HepG2 (cell line): ENCODE data around the gene C10orf67. TPM values are rescaled to one million over a fixed set of nuclear protein-coding genes. Genes with fewer than 3 reads are reported as not detected.

Experiments used
- ATAC-seq: fragments of 200-7000 bp; cut with Tn5 transposase; 3 replicates; pipeline ENCODE4 v1.9.1; 2020; ENCODE audit warnings: mild to moderate bottlenecking, moderate library complexity
- BruUV-seq: library from RNA; stranded (reverse); fragments of 400-500 nt; replicated peaks from 2 replicates; lab custom pipeline; 2021; lab: Mats Ljungman, UMichigan
- CTCF ChIA-PET: fragments of 300-600 bp; formaldehyde crosslinking; extraction: SDS; loops from one replicate; lab custom pipeline; 2021; ENCODE audit warnings: low total read pairs, inconsistent platforms, low intra/inter-chr PET ratio; lab: Yijun Ruan, JAX
- POLR2A ChIA-PET: fragments of 350-600 bp; sonication (Branson Sonifier 250); formaldehyde crosslinking; loops from one replicate; lab custom pipeline; 2020; ENCODE audit warnings: antibody characterized with exemption, inconsistent platforms; lab: Yijun Ruan, JAX
- DNase-seq: peaks from one replicate; pipeline ENCODE4 v3.0.0-alpha.2; 2015; ENCODE audit warnings: low spot score
- FAIRE-seq: peaks from 3 replicates; lab custom pipeline; 2011; peaks lifted over from hg19 to GRCh38; lab: Jason Lieb, UNC
- H2AFZ ChIP-seq: one replicate; pipeline ENCODE4 v1.6.1; 2011; ENCODE audit warnings: low read length, inconsistent platforms
- H3K27ac ChIP-seq: fragments of 300-600 bp; 3 replicates; pipeline ENCODE4 v1.8.0; 2011; ENCODE audit warnings: mixed run types, mild to moderate bottlenecking, mixed read lengths, low read length, inconsistent platforms; ENCODE audit not compliant: insufficient read depth; ENCODE audit errors: extremely low read length
- H3K27me3 ChIP-seq, 2 experiments: fragments of 200-600 bp in 1 of 2; 2 replicates in 1 of 2; 3 replicates in 1 of 2; pipeline versions ENCODE4 v1.6.0 to v1.8.0; 2011; ENCODE audit warnings: low read length in 2 of 2, mild to moderate bottlenecking in 2 of 2, moderate library complexity in 2 of 2, inconsistent platforms in 1 of 2; ENCODE audit not compliant: insufficient read depth in 2 of 2, control insufficient read depth in 1 of 2
- H3K36me3 ChIP-seq, 2 experiments: fragments of 200-600 bp in 1 of 2; replicated peaks in 1 of 2; 2 replicates in 1 of 2; 3 replicates in 1 of 2; pipeline versions ENCODE4 v1.5.1 to v1.8.0; 2011; ENCODE audit warnings: low read length in 2 of 2, inconsistent platforms in 1 of 2; ENCODE audit not compliant: insufficient read depth in 2 of 2, control insufficient read depth in 1 of 2
- H3K4me1 ChIP-seq: 2 replicates; pipeline ENCODE4 v1.5.1; 2012; ENCODE audit warnings: low read length, inconsistent platforms; ENCODE audit not compliant: insufficient read depth
- H3K4me2 ChIP-seq: 2 replicates; pipeline ENCODE4 v1.6.0; 2011; ENCODE audit warnings: low read depth, low read length, inconsistent platforms
- H3K4me3 ChIP-seq, 3 experiments: fragments of 200-600 bp in 1 of 3; sonication (generic), shearing (Covaris generic) in 1 of 3; replicated peaks in 1 of 3; 2 replicates each; pipeline ENCODE4 v1.5.1; 2011 to 2016; ENCODE audit warnings: low read length in 3 of 3, inconsistent platforms in 2 of 3, low read depth in 2 of 3, mild to moderate bottlenecking in 2 of 3, control low read depth in 1 of 3, mixed read lengths in 1 of 3; ENCODE audit not compliant: insufficient read depth in 1 of 3
- H3K79me2 ChIP-seq: one replicate; pipeline ENCODE4 v1.6.1; 2011; ENCODE audit warnings: low read length, inconsistent platforms; ENCODE audit not compliant: insufficient read depth
- H3K9ac ChIP-seq: 2 replicates; pipeline ENCODE4 v1.6.0; 2011; ENCODE audit warnings: mild to moderate bottlenecking, low read depth, low read length, inconsistent platforms; ENCODE audit not compliant: insufficient read depth
- H3K9me3 ChIP-seq: 2 replicates; pipeline ENCODE4 v1.5.1; 2012; ENCODE audit warnings: mild to moderate bottlenecking, low read length
- H4K20me1 ChIP-seq: 2 replicates; pipeline ENCODE4 v1.6.0; 2011; ENCODE audit warnings: inconsistent platforms, mild to moderate bottlenecking, low read length, moderate library complexity; ENCODE audit not compliant: insufficient read depth
- GATAD1 ChIP-seq: IDR thresholded peaks from 2 replicates; pipeline ENCODE4 v1.6.1; 2016; ENCODE audit warnings: missing genetic modification reagents, missing compliant biosample characterization
- TAF15 ChIP-seq: fragments of 200-400 bp; formaldehyde crosslinking; IDR thresholded peaks from one replicate; pipeline ENCODE4 v1.6.1; 2018; ENCODE audit warnings: mild to moderate bottlenecking, low read depth, low read length; ENCODE audit not compliant: poor library complexity, severe bottlenecking
- ZBTB26 ChIP-seq: IDR thresholded peaks from 2 replicates; pipeline ENCODE4 v1.6.1; 2016; ENCODE audit warnings: missing compliant biosample characterization, missing genetic modification reagents, borderline replicate concordance
- ZNF251 ChIP-seq: sonication (generic); formaldehyde crosslinking; IDR thresholded peaks from 2 replicates; pipeline ENCODE4 v1.9.0; 2021; ENCODE audit warnings: mild to moderate bottlenecking, missing genetic modification reagents
- ZNF546 ChIP-seq: sonication (generic); formaldehyde crosslinking; conservative IDR thresholded peaks from 2 replicates; pipeline ENCODE4 v1.8.1; 2023; ENCODE audit warnings: mild to moderate bottlenecking, missing genetic modification reagents
- ZNF724P ChIP-seq: sonication (generic); formaldehyde crosslinking; IDR thresholded peaks from 2 replicates; pipeline ENCODE4 v1.8.0; 2022; ENCODE audit warnings: missing genetic modification reagents, borderline replicate concordance
- ZNF766 ChIP-seq: sonication (generic); formaldehyde crosslinking; IDR thresholded peaks from 2 replicates; pipeline ENCODE4 v1.5.0; 2020; ENCODE audit warnings: missing genetic modification reagents, borderline replicate concordance
- WGBS: methylation state at CpG from one replicate; pipeline ENCODE4 v1.1.6; 2017; ENCODE audit warnings: low lambda C conversion rate; 5-methylcytosine and 5-hydroxymethylcytosine counted together
- in situ Hi-C: cut with HindIII; loops from 2 replicates; pipeline ENCODE4 v1.10.0; 2017; ENCODE audit warnings: low pct_unique_long_range_greater_than_20kb; ENCODE audit not compliant: extremely low pct_ligation_motif_present
- intact Hi-C: fragments of 100-400 bp; cut with micrococcal nuclease; formaldehyde crosslinking; loops from one replicate; pipeline ENCODE4 v1.10.0; 2022; ENCODE audit not compliant: unreplicated experiment
- polyA plus RNA-seq, 8 experiments: library from polyadenylated mRNA; depleted of rRNA in 3 of 8; stranded (reverse) in 7 of 8; unstranded in 1 of 8; fragments of >200 nt; fragmentation: Illumina TruSeq in 4 of 8; extraction: Trizol in 4 of 8; gene quantifications; 2 replicates each; pipeline versions ENCODE4 v1.2.1 to v1.2.3, GENCODE V29; 2011 to 2016; ENCODE audit warnings: low read depth in 4 of 8, missing spikeins in 1 of 8, mixed read lengths in 1 of 8; ENCODE audit not compliant: insufficient read depth in 1 of 8
- total RNA-seq, 5 experiments: library from RNA; depleted of rRNA; stranded (reverse); fragments of >200 nt; fragmentation: Illumina TruSeq; extraction: Trizol; gene quantifications; 2 replicates each; pipeline ENCODE4 v1.2.3, GENCODE V29; 2016; ENCODE audit warnings: low read depth in 1 of 5
- TF ChIP-seq, protein P1 (sequence below): sonication (generic); formaldehyde crosslinking; conservative IDR thresholded peaks from 2 replicates; pipeline ENCODE4 v1.4.0; 2020; ENCODE audit warnings: mild to moderate bottlenecking, missing genetic modification reagents, moderate library complexity
- TF ChIP-seq, protein P2 (sequence below): sonication (generic); formaldehyde crosslinking; IDR thresholded peaks from 2 replicates; pipeline ENCODE4 v1.5.1; 2020; ENCODE audit warnings: mild to moderate bottlenecking, missing genetic modification reagents, borderline replicate concordance
- TF ChIP-seq, protein P3 (sequence below): sonication (generic); formaldehyde crosslinking; IDR thresholded peaks from 2 replicates; pipeline ENCODE4 v1.9.0; 2021; ENCODE audit warnings: missing genetic modification reagents, mild to moderate bottlenecking, borderline replicate concordance
- TF ChIP-seq, protein P4 (sequence below): sonication (generic); formaldehyde crosslinking; IDR thresholded peaks from 2 replicates; pipeline ENCODE4 v1.8.1; 2023; ENCODE audit warnings: missing genetic modification reagents, mild to moderate bottlenecking, borderline replicate concordance

Gene C10orf67
- total and polyA plus RNA-seq, 2 of the 13 experiments (the other 11 are each of a cell fraction or from before 2014, with no cell fraction given): not detected

- TF ChIP-seq, protein P1, sequence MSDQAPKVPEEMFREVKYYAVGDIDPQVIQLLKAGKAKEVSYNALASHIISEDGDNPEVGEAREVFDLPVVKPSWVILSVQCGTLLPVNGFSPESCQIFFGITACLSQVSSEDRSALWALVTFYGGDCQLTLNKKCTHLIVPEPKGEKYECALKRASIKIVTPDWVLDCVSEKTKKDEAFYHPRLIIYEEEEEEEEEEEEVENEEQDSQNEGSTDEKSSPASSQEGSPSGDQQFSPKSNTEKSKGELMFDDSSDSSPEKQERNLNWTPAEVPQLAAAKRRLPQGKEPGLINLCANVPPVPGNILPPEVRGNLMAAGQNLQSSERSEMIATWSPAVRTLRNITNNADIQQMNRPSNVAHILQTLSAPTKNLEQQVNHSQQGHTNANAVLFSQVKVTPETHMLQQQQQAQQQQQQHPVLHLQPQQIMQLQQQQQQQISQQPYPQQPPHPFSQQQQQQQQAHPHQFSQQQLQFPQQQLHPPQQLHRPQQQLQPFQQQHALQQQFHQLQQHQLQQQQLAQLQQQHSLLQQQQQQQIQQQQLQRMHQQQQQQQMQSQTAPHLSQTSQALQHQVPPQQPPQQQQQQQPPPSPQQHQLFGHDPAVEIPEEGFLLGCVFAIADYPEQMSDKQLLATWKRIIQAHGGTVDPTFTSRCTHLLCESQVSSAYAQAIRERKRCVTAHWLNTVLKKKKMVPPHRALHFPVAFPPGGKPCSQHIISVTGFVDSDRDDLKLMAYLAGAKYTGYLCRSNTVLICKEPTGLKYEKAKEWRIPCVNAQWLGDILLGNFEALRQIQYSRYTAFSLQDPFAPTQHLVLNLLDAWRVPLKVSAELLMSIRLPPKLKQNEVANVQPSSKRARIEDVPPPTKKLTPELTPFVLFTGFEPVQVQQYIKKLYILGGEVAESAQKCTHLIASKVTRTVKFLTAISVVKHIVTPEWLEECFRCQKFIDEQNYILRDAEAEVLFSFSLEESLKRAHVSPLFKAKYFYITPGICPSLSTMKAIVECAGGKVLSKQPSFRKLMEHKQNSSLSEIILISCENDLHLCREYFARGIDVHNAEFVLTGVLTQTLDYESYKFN (CRISPR knock-in tag): no peak
- TF ChIP-seq, protein P2, sequence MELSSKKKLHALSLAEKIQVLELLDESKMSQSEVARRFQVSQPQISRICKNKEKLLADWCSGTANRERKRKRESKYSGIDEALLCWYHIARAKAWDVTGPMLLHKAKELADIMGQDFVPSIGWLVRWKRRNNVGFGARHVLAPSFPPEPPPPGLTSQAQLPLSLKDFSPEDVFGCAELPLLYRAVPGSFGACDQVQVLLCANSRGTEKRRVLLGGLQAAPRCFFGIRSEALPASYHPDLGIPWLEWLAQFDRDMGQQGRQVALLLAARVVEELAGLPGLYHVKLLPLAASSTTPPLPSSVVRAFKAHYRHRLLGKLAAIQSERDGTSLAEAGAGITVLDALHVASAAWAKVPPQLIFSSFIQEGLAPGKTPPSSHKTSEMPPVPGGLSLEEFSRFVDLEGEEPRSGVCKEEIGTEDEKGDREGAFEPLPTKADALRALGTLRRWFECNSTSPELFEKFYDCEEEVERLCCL (CRISPR knock-in tag): no peak
- TF ChIP-seq ZNF251 (CRISPR knock-in tag) (no peak), GATAD1 (CRISPR knock-in tag) (no peak)
Measured at GRCh38 chr10:23370106-23370505, 25.5 kb upstream of the C10orf67 start (continued).

DNA sequence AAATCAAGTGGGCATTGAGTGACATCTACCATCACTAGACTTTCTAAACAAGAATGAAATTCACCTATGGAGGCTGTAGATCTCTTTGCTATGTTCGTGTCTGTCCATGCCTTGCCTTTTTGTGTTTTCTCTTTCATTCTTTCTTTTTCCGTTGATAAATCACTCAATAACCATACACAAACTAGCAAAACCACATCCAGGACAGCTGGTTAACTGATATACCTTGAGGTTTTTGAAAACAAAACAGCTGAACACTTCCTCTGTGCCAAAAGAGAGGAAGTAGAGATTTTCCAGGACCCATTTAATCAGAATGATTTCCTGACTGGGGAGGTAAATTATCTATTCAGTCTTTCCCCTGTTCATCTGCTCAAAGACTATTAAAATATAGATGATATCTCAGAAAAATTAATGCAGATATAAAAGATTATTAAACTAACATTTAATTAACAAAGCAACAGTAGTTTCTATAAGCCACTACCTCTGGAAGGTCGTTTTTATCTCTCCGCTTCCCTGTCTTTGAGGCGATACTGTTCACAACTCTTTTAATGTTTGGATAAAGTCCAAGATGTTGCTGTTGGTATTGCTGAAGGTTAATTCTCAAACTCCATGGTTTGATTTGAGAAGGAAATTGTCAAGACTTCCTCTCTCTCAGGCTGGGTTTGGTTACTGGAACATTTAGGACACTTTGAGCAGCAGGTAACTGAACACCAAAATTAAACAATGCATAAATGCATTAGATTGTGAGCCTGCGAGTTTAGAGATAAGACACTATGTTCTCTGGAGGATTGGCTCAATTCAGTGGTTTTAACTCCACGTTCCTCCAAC lies 24.4 kb upstream of the C10orf67 start:
- POLR2A ChIA-PET: no interaction called here
- FAIRE-seq (no peak), DNase-seq (no peak), ATAC-seq (no peak)
- no peaks in the 10 kb centered on the region for H4K20me1 ChIP-seq
- CTCF ChIA-PET: no interaction called here
- 40% methylated on average over 7 of the region's 7 CpGs for WGBS
- BruUV-seq: no TSS peak
- no peaks in the 10 kb centered on the region for H3K36me3 ChIP-seq
- H3K9me3 ChIP-seq: no peaks in the 10 kb centered on the region
- H2AFZ ChIP-seq: no peak overlapping the region
- H3K27me3 ChIP-seq: no peaks in the 10 kb centered on the region
- H3K4me2 ChIP-seq: no peak overlapping the region
- intact Hi-C loops: no loop called here
- no peaks in the 10 kb centered on the region for H3K4me1 ChIP-seq
- in situ Hi-C loops: no loop called here
- no peak overlapping the region for H3K27ac ChIP-seq
- no peak overlapping the region for H3K9ac ChIP-seq
- no peak overlapping the region for H3K4me3 ChIP-seq
- H3K79me2 ChIP-seq: no peaks in the 10 kb centered on the region
- TF ChIP-seq ZNF724P (CRISPR knock-in tag): no peak
- TF ChIP-seq, protein P3, sequence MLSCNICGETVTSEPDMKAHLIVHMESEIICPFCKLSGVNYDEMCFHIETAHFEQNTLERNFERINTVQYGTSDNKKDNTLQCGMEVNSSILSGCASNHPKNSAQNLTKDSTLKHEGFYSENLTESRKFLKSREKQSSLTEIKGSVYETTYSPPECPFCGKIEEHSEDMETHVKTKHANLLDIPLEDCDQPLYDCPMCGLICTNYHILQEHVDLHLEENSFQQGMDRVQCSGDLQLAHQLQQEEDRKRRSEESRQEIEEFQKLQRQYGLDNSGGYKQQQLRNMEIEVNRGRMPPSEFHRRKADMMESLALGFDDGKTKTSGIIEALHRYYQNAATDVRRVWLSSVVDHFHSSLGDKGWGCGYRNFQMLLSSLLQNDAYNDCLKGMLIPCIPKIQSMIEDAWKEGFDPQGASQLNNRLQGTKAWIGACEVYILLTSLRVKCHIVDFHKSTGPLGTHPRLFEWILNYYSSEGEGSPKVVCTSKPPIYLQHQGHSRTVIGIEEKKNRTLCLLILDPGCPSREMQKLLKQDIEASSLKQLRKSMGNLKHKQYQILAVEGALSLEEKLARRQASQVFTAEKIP (CRISPR knock-in tag): no peak
- TF ChIP-seq TAF15: no peak
- TF ChIP-seq ZNF546 (CRISPR knock-in tag): no peak
- TF ChIP-seq ZBTB26 (CRISPR knock-in tag): no peak
- no peak for TF ChIP-seq ZNF766 (CRISPR knock-in tag)
- TF ChIP-seq, protein P4, sequence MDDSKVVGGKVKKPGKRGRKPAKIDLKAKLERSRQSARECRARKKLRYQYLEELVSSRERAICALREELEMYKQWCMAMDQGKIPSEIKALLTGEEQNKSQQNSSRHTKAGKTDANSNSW (CRISPR knock-in tag): no peak
